Mesothelial cell of epicardium (in vitro differentiated cells): ENCODE data around the gene TMPRSS13. TPM values are rescaled to one million over a fixed set of nuclear protein-coding genes. Genes with fewer than 3 reads are reported as not detected.
A peak's percentile ranks its signal among the peaks of the same experiment; 100 is the strongest.

Source experiments
- DNase-seq, 2 experiments: peaks; one replicate each; pipeline ENCODE4 v3.0.0; 2021; ENCODE audit warnings: low spot score in 2 of 2; ENCODE audit not compliant: unreplicated experiment in 2 of 2
- H3K27ac Mint-ChIP-seq: 2 replicates; pipeline ENCODE4 v1.8.0; 2021; ENCODE audit warnings: mixed read lengths
- H3K27me3 Mint-ChIP-seq: 2 replicates; pipeline ENCODE4 v1.8.0; 2021; ENCODE audit warnings: low read depth, mixed read lengths
- H3K36me3 Mint-ChIP-seq: 2 replicates; pipeline ENCODE4 v1.8.0; 2021; ENCODE audit warnings: mixed read lengths
- H3K4me1 Mint-ChIP-seq: 2 replicates; pipeline ENCODE4 v1.8.0; 2021; ENCODE audit warnings: mixed read lengths
- H3K4me3 Mint-ChIP-seq: 2 replicates; pipeline ENCODE4 v1.8.0; 2021; ENCODE audit warnings: mild to moderate bottlenecking, moderate library complexity, mixed read lengths
- H3K9me3 Mint-ChIP-seq: 2 replicates; pipeline ENCODE4 v1.8.0; 2021; ENCODE audit warnings: mixed read lengths
- CTCF ChIP-seq: fragments of 200-600 bp; sonication (generic); IDR thresholded peaks from one replicate; pipeline ENCODE4 v1.5.0; 2021; ENCODE audit warnings: antibody characterized with exemption; ENCODE audit not compliant: unreplicated experiment
- total RNA-seq: library from RNA; stranded (reverse); gene quantifications from 3 replicates; pipeline ENCODE4 v1.2.1, GENCODE V29; 2021

Gene TMPRSS13
- total RNA-seq, 1 donor from 2014 or later, result 10.4 TPM

GRCh38 chr11:117941163-117941707 is 12.0 kb upstream of the TMPRSS13 start:
- Mint-ChIP-seq H3K9me3 (peaks cover 19% of the 10 kb centered on the region), H3K36me3 (no peaks in the 10 kb centered on the region), H3K4me3 (no peak overlapping the region), H3K27me3 (no peaks in the 10 kb centered on the region), H3K27ac (no peak overlapping the region), H3K4me1 (peaks cover 24% of the 10 kb centered on the region)
- no peak for DNase-seq
- TF ChIP-seq CTCF, result no peak

GRCh38 chr11:117940736-117941135 is 11.5 kb upstream of the TMPRSS13 start:
- Mint-ChIP-seq H3K36me3 (no peaks in the 10 kb centered on the region), H3K4me3 (no peak overlapping the region), H3K9me3 (peaks cover 19% of the 10 kb centered on the region), H3K27me3 (no peaks in the 10 kb centered on the region), H3K4me1 (peaks cover 25% of the 10 kb centered on the region), H3K27ac (no peak overlapping the region)
- no peak for DNase-seq
- no peak for TF ChIP-seq CTCF

- no peaks in the 10 kb centered on the region for H3K36me3 Mint-ChIP-seq
- H3K4me3 Mint-ChIP-seq, result no peak overlapping the region
- no peak for TF ChIP-seq CTCF
- peaks cover 43% of the 10 kb centered on the region for H3K4me1 Mint-ChIP-seq
- no peak overlapping the region for H3K27ac Mint-ChIP-seq
- no peak for DNase-seq
- no peaks in the 10 kb centered on the region for H3K9me3 Mint-ChIP-seq
- no peaks in the 10 kb centered on the region for H3K27me3 Mint-ChIP-seq
Observed at GRCh38 chr11:117936973-117937372, 7.8 kb upstream of the TMPRSS13 start.

GRCh38 chr11:117934526-117935307 is 5.5 kb upstream of the TMPRSS13 start:
- no peaks in the 10 kb centered on the region for H3K27me3 Mint-ChIP-seq
- no peak overlapping the region for H3K27ac Mint-ChIP-seq
- H3K4me1 Mint-ChIP-seq, result peaks cover 62% of the 10 kb centered on the region
- no peaks in the 10 kb centered on the region for H3K36me3 Mint-ChIP-seq
- peak in 1 of 2 experiments; percentile 29 for DNase-seq
- no peak for TF ChIP-seq CTCF
- H3K9me3 Mint-ChIP-seq, result no peaks in the 10 kb centered on the region
- H3K4me3 Mint-ChIP-seq, result no peak overlapping the region

GRCh38 chr11:117933930-117934329 is 4.7 kb upstream of the TMPRSS13 start:
- no peak for TF ChIP-seq CTCF
- H3K36me3 Mint-ChIP-seq, result no peaks in the 10 kb centered on the region
- H3K27ac Mint-ChIP-seq, result no peak overlapping the region
- H3K9me3 Mint-ChIP-seq, result no peaks in the 10 kb centered on the region
- no peak overlapping the region for H3K4me3 Mint-ChIP-seq
- no peak for DNase-seq
- peaks cover 68% of the 10 kb centered on the region for H3K4me1 Mint-ChIP-seq
- H3K27me3 Mint-ChIP-seq, result no peaks in the 10 kb centered on the region
